NCI-H774 (cell line): ENCODE results near the gene LIPK.

Experiments
- DNase-seq: peaks from one replicate; lab custom pipeline; 2025; lab: John Stamatoyannopoulos, UW

The LIPK gene

GRCh38 chr10:88786032-88786770 lies 80.2 kb downstream of the LIPK start:
- DNase-seq = no peak

DNA sequence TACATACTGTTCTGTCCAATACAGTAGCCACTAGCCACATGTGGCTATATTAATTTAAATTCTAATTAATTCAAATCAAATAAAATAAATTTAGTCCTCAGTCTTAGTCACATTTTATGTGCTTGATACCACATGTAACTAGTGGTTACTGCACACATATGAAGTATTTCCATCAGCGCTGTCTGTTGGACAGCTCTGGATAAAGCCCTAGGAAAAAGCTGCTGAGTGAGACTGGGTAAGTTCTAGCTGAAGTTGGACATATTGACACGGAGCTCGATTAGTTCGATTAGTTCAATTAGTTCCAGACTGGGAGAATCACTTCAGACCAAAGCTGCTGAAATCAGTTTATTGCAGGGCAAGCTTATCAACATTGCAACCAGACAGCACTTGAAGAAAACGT lies 81.4 kb downstream of the LIPK start:
- DNase-seq = no peak

DNA sequence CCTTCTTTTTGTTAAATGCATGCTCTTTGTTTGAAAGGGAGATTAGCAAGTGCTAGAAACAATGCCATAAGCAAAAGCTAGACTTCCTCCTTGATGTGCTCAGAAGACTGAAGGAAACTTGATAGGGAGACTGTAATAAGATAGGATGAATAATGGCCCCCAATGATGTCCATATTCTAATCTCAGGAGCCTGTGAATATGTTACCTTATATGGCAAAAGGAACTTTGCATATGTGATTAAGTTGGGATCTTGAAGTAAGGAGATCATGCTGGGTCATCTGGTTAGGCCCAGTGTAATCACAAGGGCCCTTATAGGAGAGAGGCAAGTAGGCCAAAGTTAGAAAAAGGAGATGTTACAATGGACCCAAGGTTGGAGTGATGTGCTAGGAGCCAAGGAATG lies 82.9 kb downstream of the LIPK start:
- no peak for DNase-seq

GRCh38 chr10:88791924-88792323 lies 85.9 kb downstream of the LIPK start:
- DNase-seq = no peak

DNA sequence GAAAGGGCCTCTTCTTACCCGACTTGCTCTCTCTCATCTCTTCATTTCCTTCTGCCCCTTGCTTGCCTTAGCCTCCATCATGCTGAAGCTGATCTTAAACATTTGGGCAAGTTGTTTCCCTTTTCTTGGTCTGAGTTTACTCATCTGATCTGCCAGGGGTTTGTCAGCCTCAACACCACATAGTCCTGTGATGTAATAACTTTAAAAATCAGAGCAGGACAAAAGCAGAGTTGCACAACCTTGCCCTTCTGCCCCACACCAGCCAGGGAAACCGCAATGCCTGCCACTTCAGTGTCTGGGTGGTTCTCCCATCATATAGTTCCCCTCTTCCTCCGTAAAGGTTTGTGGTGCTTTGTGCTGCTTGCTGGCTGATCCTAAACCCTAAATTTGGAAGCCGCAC lies 86.6 kb downstream of the LIPK start:
- no peak for DNase-seq

DNA sequence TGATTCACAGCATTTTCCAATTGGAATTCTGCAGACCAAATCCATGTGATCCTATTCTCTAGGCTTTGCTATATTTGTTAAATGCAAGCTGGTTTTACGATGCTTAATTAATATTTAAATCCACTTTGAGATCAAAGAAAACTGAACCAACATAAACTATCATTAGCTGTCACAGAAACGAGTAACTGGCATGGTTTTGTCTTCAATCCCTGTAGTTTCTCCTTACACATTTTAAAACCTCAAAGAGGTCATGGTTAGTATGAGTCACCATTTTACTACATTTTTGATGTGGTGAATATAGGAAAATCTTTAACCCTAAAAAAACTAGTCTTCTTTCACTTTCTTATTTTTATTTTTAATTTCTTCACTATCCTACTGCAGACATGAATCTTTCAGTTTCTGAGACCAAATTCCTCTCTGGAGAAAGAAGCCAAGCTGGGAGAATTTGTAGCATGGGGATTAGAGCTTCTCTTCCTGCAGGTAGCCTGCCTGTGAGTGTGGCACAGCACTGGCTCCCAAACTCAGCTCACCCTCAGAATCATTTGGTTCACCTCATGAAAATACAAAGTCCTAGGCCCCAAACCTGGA lies 87.8 kb downstream of the LIPK start:
- DNase-seq = no peak

DNA sequence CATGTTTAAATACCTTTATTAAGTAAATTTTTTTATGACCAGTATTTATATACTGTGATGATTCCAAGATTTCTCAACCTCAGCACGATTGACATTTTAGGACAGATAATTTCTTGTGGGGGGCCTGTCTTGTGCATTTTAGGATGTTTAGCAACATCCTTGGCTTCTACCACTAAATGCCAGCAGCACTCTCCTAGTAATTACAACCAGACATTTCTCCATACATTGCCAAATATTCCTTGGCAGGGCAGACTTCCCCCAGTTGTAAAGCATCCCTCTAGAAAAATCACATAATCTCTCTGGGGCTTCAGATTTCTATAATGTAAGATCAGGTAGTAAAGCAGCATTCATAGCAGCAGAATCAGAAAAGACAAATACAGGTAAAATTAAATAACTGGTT lies 88.7 kb downstream of the LIPK start:
- DNase-seq = no peak

- no peak for DNase-seq
These were observed 94.4 kb downstream of the LIPK start for GRCh38 chr10:88800152-88801125.
